HEK293T (cell line): ENCODE results near the gene TEX11.
"Not testable (repeated sequence)": the region's sequence is repeated elsewhere in the genome, so short reads cannot be mapped to it uniquely, and the experiment has no call there.

ENCODE experiments used
- CTCF ChIA-PET: fragments of 350-600 bp; formaldehyde crosslinking; extraction: SDS; loops from one replicate; lab custom pipeline; 2021; ENCODE audit warnings: antibody characterized with exemption, inconsistent platforms; lab: Yijun Ruan, JAX
- POLR2A ChIA-PET: fragments of 350-600 bp; formaldehyde crosslinking; extraction: SDS; loops from one replicate; lab custom pipeline; 2020; ENCODE audit warnings: antibody characterized with exemption, inconsistent platforms; lab: Yijun Ruan, JAX
- DNase-seq: peaks from one replicate; pipeline ENCODE4 v3.0.0; 2012; ENCODE audit warnings: mixed read lengths; ENCODE audit errors: extremely low spot score
- ARNT ChIP-seq: fragments of 450-650 bp; IDR thresholded peaks from 2 replicates; pipeline ENCODE4 v1.6.1; 2017; ENCODE audit warnings: mild to moderate bottlenecking
- BHLHE40 ChIP-seq: fragments of 450-650 bp; IDR thresholded peaks from 2 replicates; pipeline ENCODE4 v1.6.1; 2016; ENCODE audit warnings: mild to moderate bottlenecking, moderate library complexity, borderline replicate concordance
- CTBP1 ChIP-seq: fragments of 450-650 bp; IDR thresholded peaks from 2 replicates; pipeline ENCODE4 v1.6.1; 2016; ENCODE audit warnings: borderline replicate concordance
- ELF4 ChIP-seq: fragments of 450-650 bp; IDR thresholded peaks from 2 replicates; pipeline ENCODE4 v1.6.1; 2017; ENCODE audit warnings: antibody characterized with exemption
- FOXA1 ChIP-seq: fragments of 450-650 bp; IDR thresholded peaks from 2 replicates; pipeline ENCODE4 v1.6.1; 2016; ENCODE audit warnings: mild to moderate bottlenecking
- FOXK2 ChIP-seq: fragments of 450-650 bp; IDR thresholded peaks from 2 replicates; pipeline ENCODE4 v1.6.1; 2016; ENCODE audit warnings: mild to moderate bottlenecking
- FOXM1 ChIP-seq: fragments of 450-650 bp; IDR thresholded peaks from 2 replicates; pipeline ENCODE4 v1.6.1; 2017; ENCODE audit warnings: mild to moderate bottlenecking, borderline replicate concordance
- HDGF ChIP-seq: fragments of 450-650 bp; IDR thresholded peaks from 2 replicates; pipeline ENCODE4 v1.6.1; 2017; ENCODE audit warnings: antibody characterized with exemption, borderline replicate concordance
- L3MBTL2 ChIP-seq: fragments of 450-650 bp; conservative IDR thresholded peaks from 2 replicates; pipeline ENCODE4 v1.6.1; 2016; ENCODE audit warnings: mild to moderate bottlenecking
- LEF1 ChIP-seq: fragments of 450-650 bp; IDR thresholded peaks from 2 replicates; pipeline ENCODE4 v1.6.1; 2017; ENCODE audit warnings: mild to moderate bottlenecking, borderline replicate concordance
- NFRKB ChIP-seq: fragments of 450-650 bp; IDR thresholded peaks from 2 replicates; pipeline ENCODE4 v1.6.1; 2016; ENCODE audit warnings: mild to moderate bottlenecking, moderate library complexity
- SP1 ChIP-seq: fragments of 450-650 bp; IDR thresholded peaks from 2 replicates; pipeline ENCODE4 v1.6.1; 2017
- SUZ12 ChIP-seq: fragments of 450-650 bp; IDR thresholded peaks from 2 replicates; pipeline ENCODE4 v1.6.1; 2016; ENCODE audit warnings: mild to moderate bottlenecking
- TARDBP ChIP-seq: fragments of 450-650 bp; IDR thresholded peaks from 2 replicates; pipeline ENCODE4 v1.6.1; 2016
- ZNF384 ChIP-seq: fragments of 450-650 bp; IDR thresholded peaks from 2 replicates; pipeline ENCODE4 v1.6.1; 2016
- TF ChIP-seq, protein P1 (sequence below): fragments of 450-650 bp; IDR thresholded peaks from 2 replicates; pipeline ENCODE4 v1.6.1; 2016

Gene TEX11

GRCh38 chrX:70549429-70549828 is 359.1 kb downstream of the TEX11 start:
- no peak for DNase-seq
- ChIA-PET CTCF (no interaction called here), POLR2A (no interaction called here)
- TF ChIP-seq LEF1 (no peak), FOXK2 (no peak), ARNT (no peak)

DNA sequence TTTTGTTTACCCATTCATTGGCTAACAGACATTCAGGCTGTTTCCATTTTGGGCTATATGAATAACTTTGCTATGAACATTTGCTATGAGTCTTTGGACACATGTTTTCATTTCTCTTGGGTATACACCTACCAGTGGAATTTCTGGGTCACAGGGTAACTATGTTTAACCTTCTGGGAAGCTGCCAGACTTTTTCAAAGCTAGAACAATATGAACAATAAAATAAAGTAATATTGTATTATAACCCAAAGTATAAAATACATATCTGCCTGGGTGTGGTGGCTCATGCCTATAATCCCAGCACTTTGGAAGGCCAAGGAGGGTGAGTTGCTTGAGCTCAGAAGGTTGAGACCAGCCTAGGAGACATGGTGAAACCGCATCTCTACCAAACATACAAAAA is 373.3 kb downstream of the TEX11 start:
- TF ChIP-seq ARNT = no peak
- no peak for DNase-seq
- ChIA-PET CTCF (no interaction called here), POLR2A (no interaction called here)

- ChIA-PET CTCF (no interaction called here), POLR2A (no interaction called here)
- DNase-seq = no peak
- no peak for TF ChIP-seq ZNF384
- TF ChIP-seq FOXK2 = no peak
- no peak for TF ChIP-seq ELF4
- TF ChIP-seq, protein P1, sequence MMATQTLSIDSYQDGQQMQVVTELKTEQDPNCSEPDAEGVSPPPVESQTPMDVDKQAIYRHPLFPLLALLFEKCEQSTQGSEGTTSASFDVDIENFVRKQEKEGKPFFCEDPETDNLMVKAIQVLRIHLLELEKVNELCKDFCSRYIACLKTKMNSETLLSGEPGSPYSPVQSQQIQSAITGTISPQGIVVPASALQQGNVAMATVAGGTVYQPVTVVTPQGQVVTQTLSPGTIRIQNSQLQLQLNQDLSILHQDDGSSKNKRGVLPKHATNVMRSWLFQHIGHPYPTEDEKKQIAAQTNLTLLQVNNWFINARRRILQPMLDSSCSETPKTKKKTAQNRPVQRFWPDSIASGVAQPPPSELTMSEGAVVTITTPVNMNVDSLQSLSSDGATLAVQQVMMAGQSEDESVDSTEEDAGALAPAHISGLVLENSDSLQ = no peak
- TF ChIP-seq SUZ12 = no peak
- TF ChIP-seq BHLHE40 = no peak
- no peak for TF ChIP-seq CTBP1
- no peak for TF ChIP-seq TARDBP
- TF ChIP-seq ARNT = no peak
- no peak for TF ChIP-seq FOXA1
- no peak for TF ChIP-seq LEF1
- TF ChIP-seq SP1 = no peak
- TF ChIP-seq NFRKB = no peak
- no peak for TF ChIP-seq HDGF
- TF ChIP-seq FOXM1 = no peak
- no peak for TF ChIP-seq L3MBTL2
These were observed 380.7 kb downstream of the TEX11 start for GRCh38 chrX:70527610-70528345.

GRCh38 chrX:70527053-70527452 is 381.5 kb downstream of the TEX11 start:
- ChIA-PET CTCF (no interaction called here), POLR2A (no interaction called here)
- TF ChIP-seq NFRKB = no peak
- TF ChIP-seq TARDBP = no peak
- no peak for TF ChIP-seq ELF4
- TF ChIP-seq L3MBTL2 = no peak
- TF ChIP-seq SP1 = no peak
- no peak for TF ChIP-seq ARNT
- no peak for TF ChIP-seq SUZ12
- TF ChIP-seq FOXK2 = no peak
- no peak for TF ChIP-seq BHLHE40
- TF ChIP-seq FOXM1 = no peak
- no peak for TF ChIP-seq ZNF384
- no peak for TF ChIP-seq CTBP1
- TF ChIP-seq, protein P1 = no peak
- TF ChIP-seq HDGF = no peak
- TF ChIP-seq FOXA1 = no peak
- no peak for DNase-seq

- TF ChIP-seq LEF1 = no peak
- TF ChIP-seq, protein P1 = no peak
- TF ChIP-seq CTBP1 = no peak
- no peak for TF ChIP-seq FOXA1
- no peak for TF ChIP-seq SUZ12
- no peak for TF ChIP-seq NFRKB
- TF ChIP-seq ZNF384 = no peak
- ChIA-PET POLR2A (no interaction called here), CTCF (no interaction called here)
- no peak for DNase-seq
These were observed 382.8 kb downstream of the TEX11 start for GRCh38 chrX:70525733-70526132.

GRCh38 chrX:70515692-70516091 is 392.8 kb downstream of the TEX11 start:
- DNase-seq, POLR2A ChIA-PET, CTCF ChIA-PET: not testable (repeated sequence)

GRCh38 chrX:70515270-70515669 is 393.2 kb downstream of the TEX11 start:
- POLR2A ChIA-PET, DNase-seq, CTCF ChIA-PET: not testable (repeated sequence)

DNA sequence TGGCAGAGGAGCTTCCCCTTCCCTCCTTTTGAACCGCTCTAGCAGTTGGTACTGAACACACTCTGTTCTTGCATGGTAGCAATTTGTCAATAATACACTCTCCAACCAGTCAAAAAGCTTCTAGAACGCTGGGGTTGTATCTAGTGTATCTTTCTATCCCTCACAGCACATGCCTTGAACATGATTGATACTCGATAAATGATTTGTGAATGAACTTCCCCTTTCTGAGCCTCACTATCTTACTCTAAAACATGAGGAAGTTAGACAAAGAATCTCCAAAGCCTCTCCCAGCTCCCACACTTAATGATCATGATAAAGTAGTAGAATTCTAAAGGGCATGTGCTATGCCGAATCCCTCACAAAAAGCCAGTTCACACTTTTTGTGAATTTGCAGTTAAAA is 399.4 kb downstream of the TEX11 start:
- TF ChIP-seq BHLHE40 = no peak
- TF ChIP-seq ELF4 = no peak
- TF ChIP-seq LEF1 = no peak
- no peak for TF ChIP-seq FOXK2
- TF ChIP-seq FOXM1 = no peak
- TF ChIP-seq, protein P1 = no peak
- no peak for TF ChIP-seq SP1
- TF ChIP-seq NFRKB = no peak
- TF ChIP-seq ZNF384 = no peak
- TF ChIP-seq ARNT = no peak
- no peak for TF ChIP-seq TARDBP
- no peak for TF ChIP-seq SUZ12
- TF ChIP-seq L3MBTL2 = no peak
- TF ChIP-seq HDGF = no peak
- no peak for TF ChIP-seq CTBP1
- TF ChIP-seq FOXA1 = no peak
- no peak for DNase-seq
- POLR2A ChIA-PET = no interaction called here
- CTCF ChIA-PET = no interaction called here
